Spleen (tissue), 11 donors: ENCODE data around the gene TTC12. TPM values are rescaled to one million over a fixed set of nuclear protein-coding genes. Genes with fewer than 3 reads are reported as not detected.

Source experiments
- DNase-seq: peaks from one replicate; pipeline ENCODE4 v3.0.0-alpha.2; 2020
- H3K27ac ChIP-seq, 8 donors: fragments of 200-600 bp; sonication (generic) in 7 of 8; 1 replicate in 4 of 8; 2 replicates in 4 of 8; pipeline versions ENCODE4 v1.5.0 to v1.8.0; 2016 to 2021; ENCODE audit warnings: inconsistent platforms in 4 of 8, mild to moderate bottlenecking in 4 of 8, moderate library complexity in 1 of 8
- H3K27me3 ChIP-seq, 7 donors: fragments of 200-600 bp; sonication (generic) in 6 of 7; replicated peaks in 1 of 7; 1 replicate in 4 of 7; 2 replicates in 3 of 7; pipeline versions ENCODE4 v1.5.0 to v1.8.0; 2016 to 2021; ENCODE audit warnings: inconsistent platforms in 3 of 7, mild to moderate bottlenecking in 1 of 7
- H3K36me3 ChIP-seq, 6 donors: fragments of 200-600 bp; sonication (generic) in 5 of 6; 1 replicate in 4 of 6; 2 replicates in 2 of 6; pipeline versions ENCODE4 v1.5.0 to v1.8.0; 2016 to 2021; ENCODE audit warnings: inconsistent platforms in 2 of 6
- H3K4me1 ChIP-seq, 6 donors: fragments of 200-600 bp; sonication (generic) in 5 of 6; 1 replicate in 3 of 6; 2 replicates in 3 of 6; pipeline versions ENCODE4 v1.5.0 to v1.8.0; 2016 to 2021; ENCODE audit warnings: inconsistent platforms in 3 of 6
- H3K4me3 ChIP-seq, 8 donors: fragments of 200-600 bp; sonication (generic) in 7 of 8; 1 replicate in 4 of 8; 2 replicates in 4 of 8; pipeline versions ENCODE4 v1.5.0 to v1.8.0; 2016 to 2021; ENCODE audit warnings: inconsistent platforms in 4 of 8, mild to moderate bottlenecking in 4 of 8, moderate library complexity in 2 of 8
- H3K9me3 ChIP-seq, 8 donors: fragments of 200-600 bp; sonication (generic) in 7 of 8; 1 replicate in 4 of 8; 2 replicates in 4 of 8; pipeline versions ENCODE4 v1.5.0 to v1.8.0; 2016 to 2021; ENCODE audit warnings: inconsistent platforms in 4 of 8
- POLR2A ChIP-seq, 3 donors: fragments of 450-650 bp; IDR thresholded peaks; one replicate each; pipeline ENCODE4 v1.5.1; 2017; ENCODE audit warnings: antibody characterized with exemption in 3 of 3, mild to moderate bottlenecking in 1 of 3
- POLR2AphosphoS5 ChIP-seq, 3 donors: sonication (generic); formaldehyde crosslinking; IDR thresholded peaks; one replicate each; pipeline ENCODE4 v1.5.1; 2017; ENCODE audit warnings: antibody characterized with exemption in 3 of 3
- WGBS, 5 donors: extraction: QIAGEN DNeasy Blood & Tissue Kit in 3 of 5; methylation state at CpG; one replicate each; pipeline versions ENCODE4 v1.1.5 to v1.1.7; 2013 to 2018; 5-methylcytosine and 5-hydroxymethylcytosine counted together
- intact Hi-C: fragments of 100-400 bp; cut with DNase I; formaldehyde crosslinking; loops from one replicate; pipeline ENCODE4 v1.15.0; 2023; ENCODE audit warnings: low total_unique reads
- polyA plus RNA-seq, 3 donors: library from polyadenylated mRNA; stranded (reverse); fragments of 200-250 nt; gene quantifications; one replicate each; pipeline ENCODE4 v1.2.1, GENCODE V29; 2013
- total RNA-seq, 7 donors: library from RNA; depleted of rRNA in 3 of 7; stranded (reverse); fragments of >200 nt in 3 of 7; fragmentation: NEBNext Ultra II Directional in 4 of 7; extraction: Animal tissue kit (Norgen Biotek cat#: 25700) in 4 of 7; gene quantifications; one replicate each; pipeline versions ENCODE4 v1.1.0 to v1.2.1, GENCODE V29; 2016 to 2021
- TF ChIP-seq, protein P1 (sequence below), 11 experiments: fragments of 200-600 bp in 7 of 11; fragments of 450-650 bp in 4 of 11; sonication (generic) in 4 of 11; IDR thresholded peaks in 8 of 11; conservative IDR thresholded peaks in 3 of 11; 1 replicate in 7 of 11; 2 replicates in 4 of 11; pipeline versions ENCODE4 v1.4.0 to v1.8.0; 2016 to 2021; ENCODE audit warnings: antibody characterized with exemption in 11 of 11, inconsistent platforms in 4 of 11, mild to moderate bottlenecking in 1 of 11
- donor health status: healthy with polysubstance abuse.
- donor health status: DM: no; HTN: no; CAD: no; lungs with moderate emphysema.
- donor health status: DM: no; HTN: no; CAD: no.
- donor health status: Bipolar disorder and iron deficiency.
- donor health status: healthy.
- donor health status: DM: no; HTN: no; CAD: no.
- donor health status: DM: yes; HTN: yes; CAD: no.

TTC12 gene
- total and polyA plus RNA-seq, 10 donors, result 4.2 to 29.8 (median 14.4) TPM

DNA sequence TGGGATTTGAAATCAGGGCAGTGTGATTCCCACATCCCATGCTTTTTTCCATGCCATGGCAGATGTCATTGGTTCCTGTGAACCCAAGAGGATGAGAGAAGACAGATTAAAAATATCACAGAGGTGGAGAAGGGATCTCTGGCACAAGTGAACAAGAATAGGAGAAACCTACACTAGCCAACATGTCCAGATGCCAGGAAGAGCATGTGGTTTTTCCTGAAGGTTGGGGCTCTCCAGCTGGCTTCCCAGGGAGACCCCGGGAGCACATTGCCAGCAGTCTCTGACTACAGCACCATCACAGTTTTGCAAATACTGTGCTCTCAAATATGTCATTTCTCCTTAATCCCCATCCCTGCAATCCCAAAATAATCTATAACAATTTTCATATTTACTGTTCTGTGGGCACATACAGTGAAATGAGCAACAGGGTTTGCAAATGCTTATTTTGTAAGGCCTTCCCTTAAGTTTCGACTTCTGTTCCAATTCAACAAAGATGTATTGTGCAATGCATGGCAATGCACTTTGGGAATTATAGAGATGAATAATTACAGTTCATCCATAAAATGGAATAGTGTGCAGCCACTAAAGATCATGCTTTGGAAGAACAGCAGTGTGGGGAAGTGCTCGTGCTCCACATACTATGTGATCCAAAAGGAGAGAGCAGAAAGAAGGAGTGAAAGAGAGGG lies 78.0 kb downstream of the TTC12 start:
- H3K4me3 ChIP-seq, result no peak overlapping the region
- 78 to 93% (median 82%) methylated on average over 3 of the region's 3 CpGs for WGBS, 5 donors
- peaks cover 0 to 6% (median 0%) of the 10 kb centered on the region in 6 donors for H3K4me1 ChIP-seq
- no peak for TF ChIP-seq POLR2AphosphoS5 (IDR thresholded peaks at IDR 0.05)
- no peak for TF ChIP-seq POLR2A (IDR thresholded peaks at IDR 0.05)
- H3K27ac ChIP-seq, result no peak overlapping the region
- no peak for DNase-seq
- intact Hi-C loops, result no loop called here
- no peaks in the 10 kb centered on the region for H3K9me3 ChIP-seq
- H3K27me3 ChIP-seq, result peaks cover 0 to 28% (median 15%) of the 10 kb centered on the region in 7 donors
- no peaks in the 10 kb centered on the region for H3K36me3 ChIP-seq

DNA sequence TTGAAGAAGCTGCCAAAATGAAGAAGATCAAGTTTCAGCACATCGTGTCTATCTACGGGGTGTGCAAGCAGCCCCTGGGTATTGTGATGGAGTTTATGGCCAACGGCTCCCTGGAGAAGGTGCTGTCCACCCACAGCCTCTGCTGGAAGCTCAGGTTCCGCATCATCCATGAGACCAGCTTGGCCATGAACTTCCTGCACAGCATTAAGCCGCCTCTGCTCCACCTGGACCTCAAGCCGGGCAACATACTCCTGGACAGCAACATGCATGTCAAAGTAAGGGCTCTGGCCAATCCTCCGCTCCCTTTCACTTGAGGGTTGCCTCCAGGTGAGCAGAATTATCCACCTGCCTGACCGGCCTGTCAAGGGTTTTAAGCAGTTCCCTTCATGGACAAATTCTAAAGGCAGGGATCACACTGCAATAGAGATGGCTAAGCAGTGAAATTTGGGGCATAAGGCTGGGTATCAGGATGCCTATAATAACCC lies 79.2 kb downstream of the TTC12 start:
- no peaks in the 10 kb centered on the region for H3K36me3 ChIP-seq
- H3K4me1 ChIP-seq, result peaks cover 0 to 10% (median 0%) of the 10 kb centered on the region in 6 donors
- intact Hi-C loops, result no loop called here
- DNase-seq, result peak; percentile 36
- no peak overlapping the region for H3K4me3 ChIP-seq
- 84 to 97% (median 89%) methylated on average over 7 to 8 of the region's 8 CpGs for WGBS, 5 donors
- no peak overlapping the region for H3K27ac ChIP-seq
- peaks cover 0 to 16% (median 3%) of the 10 kb centered on the region in 7 donors for H3K27me3 ChIP-seq
- H3K9me3 ChIP-seq, result no peaks in the 10 kb centered on the region
- TF ChIP-seq POLR2AphosphoS5 (IDR thresholded peaks at IDR 0.05) (no peak), POLR2A (IDR thresholded peaks at IDR 0.05) (no peak)
- TF ChIP-seq, protein P1, sequence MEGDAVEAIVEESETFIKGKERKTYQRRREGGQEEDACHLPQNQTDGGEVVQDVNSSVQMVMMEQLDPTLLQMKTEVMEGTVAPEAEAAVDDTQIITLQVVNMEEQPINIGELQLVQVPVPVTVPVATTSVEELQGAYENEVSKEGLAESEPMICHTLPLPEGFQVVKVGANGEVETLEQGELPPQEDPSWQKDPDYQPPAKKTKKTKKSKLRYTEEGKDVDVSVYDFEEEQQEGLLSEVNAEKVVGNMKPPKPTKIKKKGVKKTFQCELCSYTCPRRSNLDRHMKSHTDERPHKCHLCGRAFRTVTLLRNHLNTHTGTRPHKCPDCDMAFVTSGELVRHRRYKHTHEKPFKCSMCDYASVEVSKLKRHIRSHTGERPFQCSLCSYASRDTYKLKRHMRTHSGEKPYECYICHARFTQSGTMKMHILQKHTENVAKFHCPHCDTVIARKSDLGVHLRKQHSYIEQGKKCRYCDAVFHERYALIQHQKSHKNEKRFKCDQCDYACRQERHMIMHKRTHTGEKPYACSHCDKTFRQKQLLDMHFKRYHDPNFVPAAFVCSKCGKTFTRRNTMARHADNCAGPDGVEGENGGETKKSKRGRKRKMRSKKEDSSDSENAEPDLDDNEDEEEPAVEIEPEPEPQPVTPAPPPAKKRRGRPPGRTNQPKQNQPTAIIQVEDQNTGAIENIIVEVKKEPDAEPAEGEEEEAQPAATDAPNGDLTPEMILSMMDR (IDR thresholded peaks at IDR 0.05 in 8 of 11, conservative IDR thresholded peaks at IDR 0.05 in 3 of 11), result no peak

DNA sequence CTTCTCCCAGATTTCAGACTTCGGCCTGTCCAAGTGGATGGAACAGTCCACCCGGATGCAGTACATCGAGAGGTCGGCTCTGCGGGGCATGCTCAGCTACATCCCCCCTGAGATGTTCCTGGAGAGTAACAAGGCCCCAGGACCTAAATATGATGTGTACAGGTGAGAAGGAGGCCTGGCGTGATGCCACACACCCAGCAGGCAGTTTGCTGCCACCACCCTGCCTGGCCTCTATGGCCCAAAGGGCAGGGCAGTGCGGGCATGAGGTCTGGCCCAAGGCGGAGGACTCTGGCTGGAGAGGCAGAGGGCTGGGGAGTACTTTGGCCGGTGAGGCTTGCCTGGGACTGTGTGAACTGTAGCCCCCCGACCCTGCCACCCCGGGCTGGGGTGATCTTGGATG lies 80.5 kb downstream of the TTC12 start:
- Histone ChIP-seq H3K9me3 (no peaks in the 10 kb centered on the region), H3K27ac (no peak overlapping the region), H3K27me3 (peaks cover 0 to 6% (median 0%) of the 10 kb centered on the region in 7 donors), H3K36me3 (no peaks in the 10 kb centered on the region), H3K4me1 (peaks cover 0 to 13% (median 0%) of the 10 kb centered on the region in 6 donors), H3K4me3 (no peak overlapping the region)
- intact Hi-C loops, result no loop called here
- TF ChIP-seq POLR2AphosphoS5 (IDR thresholded peaks at IDR 0.05) (no peak), POLR2A (IDR thresholded peaks at IDR 0.05) (no peak)
- TF ChIP-seq, protein P1 (IDR thresholded peaks at IDR 0.05 in 8 of 11, conservative IDR thresholded peaks at IDR 0.05 in 3 of 11), result no peak
- peak; percentile 62 for DNase-seq
- 88 to 96% (median 91%) methylated on average over 9 to 11 of the region's 11 CpGs for WGBS, 5 donors

DNA sequence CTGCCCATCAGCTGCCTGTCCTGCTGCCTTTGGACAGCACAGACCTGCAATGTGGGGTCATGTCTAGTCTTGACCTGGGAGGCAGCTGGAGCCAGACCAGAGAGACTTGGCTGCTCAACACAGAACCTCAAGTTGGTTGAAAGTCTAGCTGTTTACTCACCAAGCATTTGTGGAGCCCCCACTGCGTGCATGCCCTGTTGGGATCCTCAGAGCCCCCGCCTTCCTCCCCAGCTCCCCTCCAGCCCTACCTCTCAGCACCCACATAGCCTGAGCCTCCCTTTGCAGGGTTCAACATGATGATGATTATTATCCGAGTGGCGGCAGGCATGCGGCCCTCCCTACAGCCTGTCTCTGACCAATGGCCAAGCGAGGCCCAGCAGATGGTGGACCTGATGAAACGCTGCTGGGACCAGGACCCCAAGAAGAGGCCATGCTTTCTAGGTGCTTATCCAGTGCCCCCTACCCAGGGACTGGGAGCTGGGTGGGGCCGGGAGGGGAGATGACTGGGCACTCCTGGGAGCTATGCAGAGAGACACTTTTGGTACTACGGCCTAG lies 81.5 kb downstream of the TTC12 start:
- TF ChIP-seq, protein P1 (IDR thresholded peaks at IDR 0.05 in 8 of 11, conservative IDR thresholded peaks at IDR 0.05 in 3 of 11), result no peak
- TF ChIP-seq POLR2AphosphoS5 (IDR thresholded peaks at IDR 0.05), result no peak
- TF ChIP-seq POLR2A (IDR thresholded peaks at IDR 0.05), result no peak
- Histone ChIP-seq H3K9me3 (no peaks in the 10 kb centered on the region), H3K27me3 (peaks cover 0 to 6% (median 0%) of the 10 kb centered on the region in 7 donors), H3K36me3 (no peaks in the 10 kb centered on the region), H3K4me1 (peaks cover 0 to 13% (median 0%) of the 10 kb centered on the region in 6 donors), H3K27ac (no peak overlapping the region), H3K4me3 (no peak overlapping the region)
- 91 to 97% (median 92%) methylated on average over 8 to 9 of the region's 9 CpGs for WGBS, 5 donors
- intact Hi-C loops, result no loop called here
- DNase-seq, result peak; percentile 58
